Progenitor cell of endocrine pancreas (in vitro differentiated cells): Measurements from ENCODE around the gene PPP1R16B. TPM values are rescaled to one million over a fixed set of nuclear protein-coding genes. Genes with fewer than 3 reads are reported as not detected.

Experiments used
- DNase-seq: peaks from one replicate; pipeline ENCODE4 v3.0.0; 2021; ENCODE audit warnings: low spot score; ENCODE audit not compliant: unreplicated experiment
- H3K27ac Mint-ChIP-seq: 2 replicates; pipeline ENCODE4 v1.8.0; 2021; ENCODE audit warnings: mild to moderate bottlenecking, moderate library complexity, mixed read lengths
- H3K27me3 Mint-ChIP-seq: 2 replicates; pipeline ENCODE4 v1.8.0; 2021; ENCODE audit warnings: mixed read lengths
- H3K36me3 Mint-ChIP-seq: 2 replicates; pipeline ENCODE4 v1.8.0; 2022; ENCODE audit warnings: mixed read lengths; ENCODE audit not compliant: insufficient read depth
- H3K4me1 Mint-ChIP-seq: 2 replicates; pipeline ENCODE4 v1.8.0; 2021; ENCODE audit warnings: low read depth, mixed read lengths
- H3K4me3 Mint-ChIP-seq: 2 replicates; pipeline ENCODE4 v1.8.0; 2021; ENCODE audit warnings: low read depth, mild to moderate bottlenecking, moderate library complexity, mixed read lengths
- H3K9me3 Mint-ChIP-seq: 2 replicates; pipeline ENCODE4 v1.8.0; 2021; ENCODE audit warnings: low read depth, mixed read lengths
- CTCF ChIP-seq: fragments of 200-600 bp; sonication (generic); IDR thresholded peaks from one replicate; pipeline ENCODE4 v1.5.0; 2021; ENCODE audit warnings: antibody characterized with exemption, mild to moderate bottlenecking; ENCODE audit not compliant: unreplicated experiment
- total RNA-seq: library from RNA; stranded (reverse); gene quantifications from 2 replicates; pipeline ENCODE4 v1.2.1, GENCODE V29; 2021

PPP1R16B gene
- total RNA-seq, 1 donor from 2014 or later = not detected

- Mint-ChIP-seq H3K27ac (peak within 1 kb of the TSS; percentile 63), H3K36me3 (no peaks in the 10 kb centered on the region)
Observed at GRCh38 chr20:38926142-38926933, 120.8 kb downstream of the PPP1R16B start, which contains the start of gene FAM83D. TSS of gene FAM83D (plus strand) at chr20:38926417. CDS start at chr20:38926443, 26 bp downstream.

GRCh38 chr20:38926934-38927616 is 121.6 kb downstream of the PPP1R16B start:
- Mint-ChIP-seq H3K27ac (peak overlapping the region; percentile 62), H3K9me3 (peaks cover 7% of the 10 kb centered on the region), H3K36me3 (no peaks in the 10 kb centered on the region), H3K4me1 (peaks cover 8% of the 10 kb centered on the region), H3K4me3 (peak overlapping the region; percentile 81), H3K27me3 (peaks cover 3% of the 10 kb centered on the region)
- DNase-seq = no peak
- no peak for TF ChIP-seq CTCF

More at GRCh38 chr20:38926142-38926933, 120.8 kb downstream of the PPP1R16B start, which contains the start of gene FAM83D:
- peaks cover 7% of the 10 kb centered on the region for H3K9me3 Mint-ChIP-seq
- H3K4me1 Mint-ChIP-seq = peaks cover 9% of the 10 kb centered on the region
- H3K4me3 Mint-ChIP-seq = peak within 1 kb of the TSS; percentile 81
- no peak for TF ChIP-seq CTCF
- H3K27me3 Mint-ChIP-seq = peaks cover 3% of the 10 kb centered on the region
- DNase-seq = peak; percentile 91

GRCh38 chr20:38927902-38928578 is 122.5 kb downstream of the PPP1R16B start:
- peak overlapping the region; percentile 81 for H3K4me3 Mint-ChIP-seq
- peaks cover 9% of the 10 kb centered on the region for H3K4me1 Mint-ChIP-seq
- peaks cover 7% of the 10 kb centered on the region for H3K9me3 Mint-ChIP-seq
- no peaks in the 10 kb centered on the region for H3K36me3 Mint-ChIP-seq
- peaks cover 3% of the 10 kb centered on the region for H3K27me3 Mint-ChIP-seq
- DNase-seq = no peak
- no peak for TF ChIP-seq CTCF
- H3K27ac Mint-ChIP-seq = no peak overlapping the region

GRCh38 chr20:38930242-38930569 is 124.7 kb downstream of the PPP1R16B start:
- Mint-ChIP-seq H3K9me3 (peaks cover 3% of the 10 kb centered on the region), H3K4me3 (no peak overlapping the region), H3K27me3 (no peaks in the 10 kb centered on the region), H3K36me3 (no peaks in the 10 kb centered on the region), H3K4me1 (peaks cover 9% of the 10 kb centered on the region), H3K27ac (no peak overlapping the region)
- no peak for DNase-seq
- no peak for TF ChIP-seq CTCF

GRCh38 chr20:38931984-38932383 is 126.5 kb downstream of the PPP1R16B start:
- peaks cover 9% of the 10 kb centered on the region for H3K4me1 Mint-ChIP-seq
- H3K27ac Mint-ChIP-seq = no peak overlapping the region
- no peak for DNase-seq
- no peak overlapping the region for H3K4me3 Mint-ChIP-seq
- H3K9me3 Mint-ChIP-seq = no peaks in the 10 kb centered on the region
- H3K27me3 Mint-ChIP-seq = no peaks in the 10 kb centered on the region
- no peaks in the 10 kb centered on the region for H3K36me3 Mint-ChIP-seq
- TF ChIP-seq CTCF = no peak
